SK-N-SH (cell line): ENCODE data around the gene USPL1. TPM values are rescaled to one million over a fixed set of nuclear protein-coding genes. Genes with fewer than 3 reads are reported as not detected.
A peak's percentile ranks its signal among the peaks of the same experiment; 100 is the strongest.

ENCODE experiments used
- EP300 ChIP-seq, 2 experiments: IDR thresholded peaks; 2 replicates each; pipeline versions ENCODE4 v1.4.0 to v1.6.1; 2012; ENCODE audit warnings: borderline replicate concordance in 1 of 2, low read depth in 1 of 2, low read length in 1 of 2
- EZH2phosphoT487 ChIP-seq: fragments of 200-600 bp; sonication (generic); IDR thresholded peaks from 2 replicates; pipeline ENCODE4 v1.6.1; 2017; ENCODE audit warnings: low read depth, mixed run types, mild to moderate bottlenecking, antibody characterized with exemption, moderate library complexity, borderline replicate concordance
- FOSL2 ChIP-seq: IDR thresholded peaks from 2 replicates; pipeline ENCODE4 v1.4.0; 2012; ENCODE audit warnings: low read depth, mild to moderate bottlenecking, moderate library complexity, borderline replicate concordance
- FOXJ3 ChIP-seq: sonication (generic); formaldehyde crosslinking; IDR thresholded peaks from 2 replicates; pipeline ENCODE4 v1.5.1; 2020; ENCODE audit warnings: mild to moderate bottlenecking, missing genetic modification reagents
- GABPA ChIP-seq: IDR thresholded peaks from 2 replicates; pipeline ENCODE4 v1.4.0; 2012; ENCODE audit warnings: low read depth, mild to moderate bottlenecking
- GATA2 ChIP-seq: sonication (generic); formaldehyde crosslinking; IDR thresholded peaks from 2 replicates; pipeline ENCODE4 v1.5.0; 2020; ENCODE audit warnings: mild to moderate bottlenecking, missing genetic modification reagents
- JUND ChIP-seq: IDR thresholded peaks from 2 replicates; pipeline ENCODE4 v1.4.0; 2012
- MAX ChIP-seq: IDR thresholded peaks from 2 replicates; pipeline ENCODE4 v1.4.0; 2012; ENCODE audit warnings: low read depth
- MEF2A ChIP-seq: IDR thresholded peaks from 2 replicates; pipeline ENCODE4 v1.4.0; 2012; ENCODE audit warnings: low read depth, borderline replicate concordance
- NFIC ChIP-seq: IDR thresholded peaks from 2 replicates; pipeline ENCODE4 v1.4.0; 2012; ENCODE audit warnings: borderline replicate concordance
- NRF1 ChIP-seq: IDR thresholded peaks from 2 replicates; pipeline ENCODE4 v1.6.1; 2012; ENCODE audit warnings: low read depth, mild to moderate bottlenecking, low read length
- POLR2AphosphoS5 ChIP-seq: IDR thresholded peaks from 2 replicates; pipeline ENCODE4 v1.6.1; 2012; ENCODE audit warnings: low read depth, low read length
- RAD21 ChIP-seq: IDR thresholded peaks from 2 replicates; pipeline ENCODE4 v1.6.1; 2012; ENCODE audit warnings: mild to moderate bottlenecking, low read length
- TAF1 ChIP-seq: IDR thresholded peaks from 2 replicates; pipeline ENCODE4 v1.6.1; 2012; ENCODE audit warnings: low read depth, mild to moderate bottlenecking, low read length, moderate library complexity, borderline replicate concordance
- USF2 ChIP-seq: fragments of 150-350 bp; IDR thresholded peaks from 2 replicates; pipeline ENCODE4 v1.6.1; 2017; ENCODE audit warnings: antibody characterized with exemption, low read length, low read depth, borderline replicate concordance
- YY1 ChIP-seq: IDR thresholded peaks from 2 replicates; pipeline ENCODE4 v1.4.0; 2012; ENCODE audit warnings: low read depth, mild to moderate bottlenecking
- polyA plus RNA-seq, 3 experiments: library from polyadenylated mRNA; depleted of rRNA; stranded (reverse); fragments of >200 nt; gene quantifications; 2 replicates each; pipeline ENCODE4 v1.2.3, GENCODE V29; 2012
- TF ChIP-seq, protein P1 (sequence below): IDR thresholded peaks from 2 replicates; pipeline ENCODE4 v1.4.0; 2012; ENCODE audit warnings: low read depth, borderline replicate concordance
- TF ChIP-seq, protein P2 (sequence below): fragments of 150-350 bp; IDR thresholded peaks from 2 replicates; pipeline ENCODE4 v1.6.1; 2016; ENCODE audit warnings: mild to moderate bottlenecking, low read depth, low read length
- TF ChIP-seq, protein P3 (sequence below): IDR thresholded peaks from 2 replicates; pipeline ENCODE4 v1.4.0; 2012; ENCODE audit warnings: low read depth, borderline replicate concordance
- TF ChIP-seq, protein P4 (sequence below): fragments of 200-600 bp; sonication (generic); IDR thresholded peaks from 2 replicates; pipeline ENCODE4 v1.6.1; 2017; ENCODE audit warnings: antibody characterized with exemption, mild to moderate bottlenecking, moderate library complexity

Gene USPL1
- polyA plus RNA-seq, 1 of the 3 experiments (the other 2 are of a cell fraction) = 6.4 TPM

GRCh38 chr13:30569901-30570576, 47.7 kb upstream of the USPL1 start (continued):
- TF ChIP-seq NRF1 (no peak), POLR2AphosphoS5 (0 out of 2 replicates have a peak, but pooled peaks have one; percentile 16), GATA2 (CRISPR knock-in tag) (no peak), EZH2phosphoT487 (no peak), USF2 (no peak), MAX (peak; percentile 88), FOXJ3 (CRISPR knock-in tag) (no peak), GABPA (no peak), EP300 (IDR thresholded peaks at IDR 0.05; ENCODE audit: borderline replicate concordance in 1 of 2, low read depth in 1 of 2, low read length in 1 of 2) (0 out of 4 replicates have a peak, but pooled peaks of 1 of the 2 experiments have one; percentile 36), RAD21 (no peak), MEF2A (no peak), JUND (peak; percentile 84), NFIC (no peak), TAF1 (peak; percentile 31; the same call in 1 of the 2 replicates), FOSL2 (peak; percentile 87), YY1 (no peak; the same call in 1 of the 2 replicates)
- TF ChIP-seq, protein P1, sequence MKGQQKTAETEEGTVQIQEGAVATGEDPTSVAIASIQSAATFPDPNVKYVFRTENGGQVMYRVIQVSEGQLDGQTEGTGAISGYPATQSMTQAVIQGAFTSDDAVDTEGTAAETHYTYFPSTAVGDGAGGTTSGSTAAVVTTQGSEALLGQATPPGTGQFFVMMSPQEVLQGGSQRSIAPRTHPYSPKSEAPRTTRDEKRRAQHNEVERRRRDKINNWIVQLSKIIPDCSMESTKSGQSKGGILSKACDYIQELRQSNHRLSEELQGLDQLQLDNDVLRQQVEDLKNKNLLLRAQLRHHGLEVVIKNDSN = no peak
- TF ChIP-seq, protein P2, sequence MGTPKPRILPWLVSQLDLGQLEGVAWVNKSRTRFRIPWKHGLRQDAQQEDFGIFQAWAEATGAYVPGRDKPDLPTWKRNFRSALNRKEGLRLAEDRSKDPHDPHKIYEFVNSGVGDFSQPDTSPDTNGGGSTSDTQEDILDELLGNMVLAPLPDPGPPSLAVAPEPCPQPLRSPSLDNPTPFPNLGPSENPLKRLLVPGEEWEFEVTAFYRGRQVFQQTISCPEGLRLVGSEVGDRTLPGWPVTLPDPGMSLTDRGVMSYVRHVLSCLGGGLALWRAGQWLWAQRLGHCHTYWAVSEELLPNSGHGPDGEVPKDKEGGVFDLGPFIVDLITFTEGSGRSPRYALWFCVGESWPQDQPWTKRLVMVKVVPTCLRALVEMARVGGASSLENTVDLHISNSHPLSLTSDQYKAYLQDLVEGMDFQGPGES = no peak
- TF ChIP-seq, protein P3, sequence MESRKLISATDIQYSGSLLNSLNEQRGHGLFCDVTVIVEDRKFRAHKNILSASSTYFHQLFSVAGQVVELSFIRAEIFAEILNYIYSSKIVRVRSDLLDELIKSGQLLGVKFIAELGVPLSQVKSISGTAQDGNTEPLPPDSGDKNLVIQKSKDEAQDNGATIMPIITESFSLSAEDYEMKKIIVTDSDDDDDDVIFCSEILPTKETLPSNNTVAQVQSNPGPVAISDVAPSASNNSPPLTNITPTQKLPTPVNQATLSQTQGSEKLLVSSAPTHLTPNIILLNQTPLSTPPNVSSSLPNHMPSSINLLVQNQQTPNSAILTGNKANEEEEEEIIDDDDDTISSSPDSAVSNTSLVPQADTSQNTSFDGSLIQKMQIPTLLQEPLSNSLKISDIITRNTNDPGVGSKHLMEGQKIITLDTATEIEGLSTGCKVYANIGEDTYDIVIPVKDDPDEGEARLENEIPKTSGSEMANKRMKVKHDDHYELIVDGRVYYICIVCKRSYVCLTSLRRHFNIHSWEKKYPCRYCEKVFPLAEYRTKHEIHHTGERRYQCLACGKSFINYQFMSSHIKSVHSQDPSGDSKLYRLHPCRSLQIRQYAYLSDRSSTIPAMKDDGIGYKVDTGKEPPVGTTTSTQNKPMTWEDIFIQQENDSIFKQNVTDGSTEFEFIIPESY = no peak
- TF ChIP-seq, protein P4, sequence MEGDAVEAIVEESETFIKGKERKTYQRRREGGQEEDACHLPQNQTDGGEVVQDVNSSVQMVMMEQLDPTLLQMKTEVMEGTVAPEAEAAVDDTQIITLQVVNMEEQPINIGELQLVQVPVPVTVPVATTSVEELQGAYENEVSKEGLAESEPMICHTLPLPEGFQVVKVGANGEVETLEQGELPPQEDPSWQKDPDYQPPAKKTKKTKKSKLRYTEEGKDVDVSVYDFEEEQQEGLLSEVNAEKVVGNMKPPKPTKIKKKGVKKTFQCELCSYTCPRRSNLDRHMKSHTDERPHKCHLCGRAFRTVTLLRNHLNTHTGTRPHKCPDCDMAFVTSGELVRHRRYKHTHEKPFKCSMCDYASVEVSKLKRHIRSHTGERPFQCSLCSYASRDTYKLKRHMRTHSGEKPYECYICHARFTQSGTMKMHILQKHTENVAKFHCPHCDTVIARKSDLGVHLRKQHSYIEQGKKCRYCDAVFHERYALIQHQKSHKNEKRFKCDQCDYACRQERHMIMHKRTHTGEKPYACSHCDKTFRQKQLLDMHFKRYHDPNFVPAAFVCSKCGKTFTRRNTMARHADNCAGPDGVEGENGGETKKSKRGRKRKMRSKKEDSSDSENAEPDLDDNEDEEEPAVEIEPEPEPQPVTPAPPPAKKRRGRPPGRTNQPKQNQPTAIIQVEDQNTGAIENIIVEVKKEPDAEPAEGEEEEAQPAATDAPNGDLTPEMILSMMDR = no peak
